Measurements from ENCODE around the gene COL5A1.
"Not testable (repeated sequence)": the region's sequence is repeated elsewhere in the genome, so short reads cannot be mapped to it uniquely, and the experiment has no call there.

The COL5A1 gene

GRCh38 chr9:134679616-134680392 is 38.2 kb downstream of the COL5A1 start:
- no peak for DNase-seq

GRCh38 chr9:134680393-134681060 is 38.9 kb downstream of the COL5A1 start:
- DNase-seq, result no peak

DNA sequence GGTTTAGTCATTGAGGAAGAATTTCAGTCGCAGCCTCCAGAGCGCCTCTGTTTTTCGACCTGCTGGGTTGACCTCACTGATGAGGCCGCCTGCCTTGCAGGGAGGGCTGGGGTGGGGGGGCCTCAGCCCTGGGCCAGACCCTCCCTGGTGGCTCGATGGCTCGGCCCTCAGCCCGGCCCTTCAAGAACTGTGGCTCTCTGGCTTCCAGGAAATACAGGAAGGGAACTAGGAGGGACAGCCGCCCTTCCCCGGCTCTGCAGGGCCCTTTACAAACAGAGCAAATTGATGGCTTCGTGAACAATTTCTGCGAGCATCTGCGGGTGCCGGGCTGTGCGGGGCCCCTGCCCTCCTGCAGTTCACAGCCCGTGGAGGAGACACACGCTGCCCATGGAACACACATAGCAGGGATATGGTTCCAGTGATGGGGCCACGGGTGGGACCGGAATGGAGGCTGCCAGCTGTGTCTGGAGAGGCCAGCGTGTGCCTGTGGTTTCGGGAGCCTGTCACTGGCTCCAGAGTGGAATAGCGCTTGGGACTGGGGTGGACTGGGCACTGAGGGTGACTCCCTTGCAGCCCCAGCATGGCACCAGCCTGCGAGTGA is 39.6 kb downstream of the COL5A1 start:
- DNase-seq, result no peak

DNA sequence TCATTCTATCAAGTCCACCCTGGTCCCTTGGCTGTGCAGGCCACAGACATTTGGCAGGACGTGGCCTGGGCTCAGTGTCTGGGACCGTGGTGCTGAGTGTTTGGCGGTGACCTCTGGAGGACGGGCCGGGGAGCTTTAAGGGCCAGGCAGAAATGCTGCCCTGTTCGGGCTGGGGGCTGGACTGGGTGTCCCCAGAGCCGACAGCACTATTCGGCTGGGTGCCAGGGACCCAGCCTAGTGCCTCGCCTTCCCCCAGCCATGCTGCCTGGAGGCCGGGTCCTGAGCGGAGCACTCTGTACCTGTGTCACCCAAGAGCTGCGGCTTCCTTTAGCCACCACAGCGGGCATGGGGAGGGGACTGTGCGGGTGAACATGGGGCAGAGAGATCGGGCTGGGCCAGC is 40.4 kb downstream of the COL5A1 start:
- DNase-seq, result no peak

DNA sequence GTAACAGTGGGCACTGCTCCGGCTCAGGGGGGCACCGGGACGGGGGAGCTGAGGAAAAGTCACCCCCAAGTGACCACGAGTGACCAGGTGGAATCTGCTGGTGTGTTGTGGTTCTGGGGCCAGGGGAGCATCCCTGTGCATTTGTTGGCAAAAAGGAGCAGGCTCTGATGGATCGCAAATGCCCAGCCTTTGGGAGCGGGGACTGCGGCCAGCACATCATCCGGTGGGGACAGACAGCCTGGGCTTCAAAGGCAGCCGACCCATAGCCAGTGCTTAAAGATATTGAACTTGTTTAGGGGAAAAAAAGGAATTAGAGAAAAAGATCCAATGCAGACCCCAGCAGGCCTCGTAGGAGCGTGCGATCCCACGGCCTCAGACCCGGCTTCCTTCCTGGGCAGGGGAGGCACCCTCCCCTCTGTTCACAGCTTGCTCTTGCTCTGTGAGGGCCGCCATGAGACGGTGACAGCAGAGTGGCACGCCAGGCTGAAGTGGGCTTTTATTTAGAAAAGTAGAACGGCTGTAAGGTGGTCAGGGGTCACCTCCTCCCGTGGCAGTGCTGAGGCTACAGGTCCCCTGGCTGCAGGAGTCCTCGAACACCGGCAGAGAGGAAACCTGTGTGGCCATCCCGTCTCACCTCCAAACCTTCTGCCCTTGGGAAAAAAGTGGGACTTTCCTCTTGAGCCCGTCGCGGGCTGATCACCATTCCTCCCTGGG is 41.2 kb downstream of the COL5A1 start:
- no peak for DNase-seq

DNA sequence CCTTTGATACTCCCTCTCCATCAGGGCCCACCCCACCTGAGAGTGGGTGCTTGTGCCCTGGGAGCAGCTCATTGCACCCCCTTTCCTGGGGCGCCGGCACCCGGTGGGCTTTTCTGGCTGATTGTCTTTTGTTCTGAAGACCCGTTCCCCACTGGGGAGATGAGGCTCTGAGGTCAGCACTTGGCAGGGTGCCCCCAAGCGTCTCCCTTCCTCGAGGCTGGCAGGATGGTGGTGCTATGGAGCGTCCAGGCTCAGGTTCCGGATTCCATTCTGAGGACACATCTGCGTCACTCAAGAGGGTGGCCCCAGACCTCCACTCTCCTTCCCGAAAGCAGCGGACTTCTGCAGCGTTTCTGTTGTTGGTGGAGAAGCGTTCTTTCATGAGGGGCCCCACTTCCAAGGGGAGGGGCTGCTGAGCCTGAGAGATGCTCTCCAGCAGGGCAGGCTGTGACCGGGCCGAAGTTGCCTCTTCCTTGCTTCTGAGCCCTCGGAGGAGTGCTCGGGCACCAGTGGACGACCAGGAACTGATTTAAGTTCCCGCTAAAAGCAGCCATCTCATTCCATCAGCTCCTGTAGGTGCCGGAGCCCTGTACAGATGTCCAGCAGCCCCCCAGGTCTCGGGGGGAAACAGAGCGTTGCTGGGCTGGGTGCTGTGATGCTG is 42.2 kb downstream of the COL5A1 start:
- DNase-seq, result no peak

DNA sequence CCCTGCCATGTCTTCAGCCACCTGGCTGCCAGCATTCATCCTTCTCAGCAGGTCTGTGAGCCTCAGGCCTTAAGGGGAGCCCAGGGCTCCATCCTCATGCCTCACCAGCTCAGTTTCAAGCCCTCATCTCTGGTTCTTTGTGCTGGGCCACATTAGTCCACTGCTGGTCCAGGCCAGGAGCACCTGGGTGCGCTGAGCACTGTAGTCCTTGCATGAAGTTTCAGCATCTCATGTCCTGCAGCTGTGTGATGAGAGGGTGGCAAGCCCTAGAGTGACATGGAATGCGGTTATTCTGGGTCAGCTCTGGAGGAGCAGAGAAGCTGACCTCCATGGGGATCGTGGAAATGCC is 42.7 kb downstream of the COL5A1 start:
- no peak for DNase-seq

DNA sequence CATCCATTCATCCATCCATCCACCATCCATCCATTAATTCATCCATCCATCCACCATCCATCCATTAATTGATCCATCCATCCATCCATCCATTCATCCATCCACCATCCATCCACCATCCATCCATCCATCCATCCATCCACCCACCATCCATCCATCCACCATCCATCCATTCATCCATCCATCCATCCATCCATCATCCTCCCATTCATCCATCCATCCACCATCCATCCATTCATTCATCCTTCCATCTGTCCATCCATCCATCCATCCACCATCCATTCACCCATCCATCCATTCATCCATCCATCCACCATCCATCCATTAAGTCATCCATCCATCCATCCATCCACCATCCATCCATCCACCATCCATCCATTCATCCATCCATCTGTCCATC is 43.3 kb downstream of the COL5A1 start:
- not testable (repeated sequence) for DNase-seq

DNA sequence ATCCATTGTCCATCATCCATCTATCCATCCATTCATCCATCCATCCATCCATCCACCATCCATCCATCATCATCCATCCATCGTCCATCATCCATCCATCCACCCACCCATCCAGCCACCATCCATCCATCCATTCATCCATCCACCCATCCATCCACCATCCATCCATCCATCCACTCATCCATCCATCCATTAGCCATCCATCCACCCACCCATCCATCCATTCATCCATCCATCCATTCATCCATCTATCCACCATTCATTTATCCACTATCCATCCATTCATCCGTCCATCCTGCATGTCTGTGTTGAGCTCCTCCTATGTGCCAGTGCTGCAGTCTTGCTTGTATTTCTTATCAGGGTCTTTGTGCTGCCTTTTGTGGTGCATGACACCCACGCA is 44.2 kb downstream of the COL5A1 start:
- DNase-seq, result no peak

DNA sequence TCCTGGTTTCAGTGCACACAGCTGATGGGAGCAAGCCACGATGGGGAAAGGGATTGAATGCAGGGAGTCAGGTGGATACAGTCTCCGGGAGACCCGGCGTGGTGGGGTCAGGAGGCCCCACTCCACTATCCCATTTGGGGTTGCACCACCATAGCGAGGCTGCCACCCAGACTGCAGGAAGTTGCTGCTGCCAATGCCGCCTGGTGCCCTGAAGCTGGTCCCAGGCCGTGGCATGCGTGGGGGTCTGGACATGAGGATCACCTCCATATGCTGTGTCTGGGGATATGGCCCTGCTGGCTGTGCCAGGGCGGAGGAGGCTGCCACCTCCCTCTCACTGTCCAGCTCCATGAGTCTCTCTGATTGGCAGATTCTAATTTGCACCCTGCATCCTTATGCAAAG is 45.3 kb downstream of the COL5A1 start:
- DNase-seq, result no peak

- DNase-seq, result no peak
These were observed 46.0 kb downstream of the COL5A1 start for GRCh38 chr9:134687556-134687955.

DNA sequence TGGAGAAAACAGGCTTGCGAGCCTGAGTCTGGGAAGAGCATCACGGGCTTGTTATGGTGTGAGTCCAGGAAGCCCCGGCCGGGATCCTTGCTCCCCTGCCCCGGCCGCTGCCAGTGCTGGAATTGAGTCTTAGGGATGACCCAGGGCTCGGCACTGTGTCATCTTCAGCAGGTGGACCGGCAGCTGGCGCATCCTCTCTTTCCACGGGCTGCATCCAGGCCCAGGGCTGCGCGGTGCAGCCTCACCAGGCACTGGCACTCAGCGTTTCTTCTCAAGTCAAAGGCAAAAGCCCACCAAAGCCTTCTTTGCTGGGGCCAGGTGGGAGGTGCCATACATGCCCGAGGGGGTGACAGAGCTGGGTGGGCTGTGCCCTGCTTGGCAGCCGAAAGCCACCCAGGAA is 46.6 kb downstream of the COL5A1 start:
- DNase-seq, result no peak

- DNase-seq, result no peak
These were observed 47.2 kb downstream of the COL5A1 start for GRCh38 chr9:134688661-134689320.

DNA sequence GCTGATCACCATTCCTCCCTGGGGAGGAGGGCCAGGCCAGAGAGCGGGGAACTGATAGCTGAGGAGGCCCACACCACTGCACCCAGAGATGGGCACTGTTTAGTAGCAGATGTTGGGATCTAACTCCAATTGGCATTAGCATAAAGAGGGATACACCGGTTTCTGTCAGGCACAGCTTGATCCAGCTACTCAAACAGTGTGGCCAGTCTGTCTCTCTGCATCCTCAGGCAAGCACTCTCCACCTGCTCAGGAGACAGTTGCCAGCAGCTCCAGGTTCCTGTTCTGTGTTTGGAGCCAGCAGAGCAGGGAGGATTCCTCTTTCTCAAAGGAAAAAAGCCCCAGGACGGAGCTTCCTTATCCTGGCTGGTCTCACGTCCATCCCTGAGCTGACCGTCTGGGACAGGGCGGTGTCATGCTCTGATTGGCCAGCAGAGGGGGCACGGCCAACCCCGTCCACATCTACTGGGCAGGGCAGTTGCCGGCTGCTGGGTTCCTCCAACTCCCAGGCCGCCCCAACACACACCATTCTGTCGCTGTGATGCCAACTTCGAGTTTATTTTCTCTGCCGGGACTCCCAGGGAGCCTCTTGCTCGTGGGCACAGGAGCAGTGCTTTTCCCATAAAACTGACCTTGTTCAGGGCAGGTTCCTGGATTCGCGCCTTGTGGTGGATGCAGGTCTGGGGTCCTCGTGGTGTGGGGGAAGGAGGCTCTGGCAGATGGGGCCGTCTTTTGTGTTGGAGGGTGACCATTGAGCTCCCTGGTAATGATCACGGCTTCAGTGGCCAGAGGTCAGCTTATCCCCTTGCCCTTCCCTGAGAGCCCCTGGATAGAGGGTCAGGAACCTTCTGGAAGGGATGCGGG is 47.9 kb downstream of the COL5A1 start:
- DNase-seq, result no peak

DNA sequence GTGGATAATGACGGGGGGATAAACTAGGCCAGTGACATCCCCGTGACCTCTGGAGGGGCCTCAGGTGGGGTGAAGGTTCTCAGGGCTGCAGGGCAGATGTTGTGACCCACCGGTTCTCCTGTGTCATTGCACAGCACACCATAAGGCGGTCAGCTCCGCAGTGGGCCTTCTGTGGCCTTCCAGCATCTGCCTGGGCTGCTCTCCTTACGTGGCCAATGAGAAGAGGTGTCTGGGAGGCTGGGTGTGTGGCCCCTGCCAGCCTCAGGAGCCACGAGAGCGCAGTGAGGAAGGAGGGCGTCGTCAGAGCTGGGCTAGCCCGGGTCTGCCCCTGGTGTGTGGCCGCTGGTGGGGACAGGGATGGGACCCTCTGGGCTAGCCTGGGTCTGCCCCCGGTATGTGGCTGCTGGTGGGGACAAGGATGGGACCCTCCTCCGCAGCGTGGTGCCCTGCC is 48.7 kb downstream of the COL5A1 start:
- DNase-seq, result no peak

GRCh38 chr9:134690946-134691694 is 49.5 kb downstream of the COL5A1 start:
- DNase-seq, result no peak

GRCh38 chr9:134691695-134692572 is 50.3 kb downstream of the COL5A1 start:
- DNase-seq, result no peak

- no peak for DNase-seq
These were observed 50.9 kb downstream of the COL5A1 start for GRCh38 chr9:134692573-134692860.

GRCh38 chr9:134693011-134693410 is 51.4 kb downstream of the COL5A1 start:
- peak; percentile 81 for DNase-seq

Measured in NCI-H2171 (cell line).